Neural cell (in vitro differentiated cells): ENCODE measurements around the gene ZNF468. TPM values are rescaled to one million over a fixed set of nuclear protein-coding genes. Genes with fewer than 3 reads are reported as not detected.

ENCODE experiments used
- H2AFZ ChIP-seq: fragments of 200-600, 300-800 bp; sonication (generic), shearing (Covaris generic); 2 replicates; pipeline ENCODE4 v1.6.0; 2014; ENCODE audit warnings: low read depth, mild to moderate bottlenecking, antibody characterized with exemption, low read length, moderate library complexity
- H3F3A ChIP-seq: fragments of 200-600 bp; shearing (Covaris generic); 2 replicates; pipeline ENCODE4 v1.6.1; 2016; ENCODE audit warnings: mild to moderate bottlenecking, moderate library complexity, mixed read lengths, antibody characterized with exemption, low read length; ENCODE audit not compliant: insufficient read depth, poor library complexity, severe bottlenecking
- H3K27ac ChIP-seq: fragments of 200-600, 300-800 bp; sonication (generic), shearing (Covaris generic); 2 replicates; pipeline ENCODE4 v1.5.1; 2014; ENCODE audit warnings: mild to moderate bottlenecking, low read length, moderate library complexity
- H3K27me3 ChIP-seq: fragments of 300-800, 200-600 bp; sonication (generic), shearing (Covaris generic); 2 replicates; pipeline ENCODE4 v1.6.0; 2014; ENCODE audit warnings: mild to moderate bottlenecking, low read depth, low read length, moderate library complexity; ENCODE audit not compliant: insufficient read depth
- H3K36me3 ChIP-seq: fragments of 300-800, 200-600 bp; sonication (generic), shearing (Covaris generic); 2 replicates; pipeline ENCODE4 v1.5.1; 2014; ENCODE audit warnings: mild to moderate bottlenecking, antibody characterized with exemption, low read length, moderate library complexity; ENCODE audit not compliant: insufficient read depth
- H3K4me2 ChIP-seq: fragments of 300-800, 200-600 bp; sonication (generic), shearing (Covaris generic); 2 replicates; pipeline ENCODE4 v1.6.0; 2014; ENCODE audit warnings: mild to moderate bottlenecking, low read length
- H3K4me3 ChIP-seq: fragments of 300-800, 200-600 bp; sonication (generic), shearing (Covaris generic); 2 replicates; pipeline ENCODE4 v1.5.1; 2014; ENCODE audit warnings: mild to moderate bottlenecking, low read length, moderate library complexity
- H3K79me2 ChIP-seq: fragments of 200-600 bp; shearing (Covaris generic); replicated peaks from 2 replicates; pipeline ENCODE4 v1.6.0; 2014; ENCODE audit warnings: mild to moderate bottlenecking, low read length, moderate library complexity; ENCODE audit not compliant: insufficient read depth
- H3K9ac ChIP-seq: fragments of 300-800, 200-600 bp; sonication (generic), shearing (Covaris generic); 2 replicates; pipeline ENCODE4 v1.6.1; 2016; ENCODE audit warnings: mild to moderate bottlenecking, low read length, mixed read lengths
- H3K9me2 ChIP-seq: fragments of 200-600 bp; shearing (Covaris generic); 2 replicates; pipeline ENCODE4 v1.6.1; 2016; ENCODE audit warnings: mild to moderate bottlenecking, low read length, mixed read lengths; ENCODE audit not compliant: insufficient read depth
- H3K9me3 ChIP-seq: fragments of 200-600, 300-800 bp; sonication (generic), shearing (Covaris generic); 2 replicates; pipeline ENCODE4 v1.6.1; 2016; ENCODE audit warnings: mild to moderate bottlenecking, mixed run types, low read length, moderate library complexity, mixed read lengths
- H4K20me1 ChIP-seq: fragments of 200-600 bp; shearing (Covaris generic); 2 replicates; pipeline ENCODE4 v1.6.1; 2016; ENCODE audit warnings: mild to moderate bottlenecking, mixed run types; ENCODE audit not compliant: insufficient read depth
- EP300 ChIP-seq: fragments of 450-650 bp; conservative IDR thresholded peaks from 2 replicates; pipeline ENCODE4 v1.6.1; 2014; ENCODE audit warnings: antibody characterized with exemption, mild to moderate bottlenecking, moderate library complexity; ENCODE audit not compliant: poor library complexity, severe bottlenecking
- EZH2 ChIP-seq: fragments of 200-600, 300-800 bp; shearing (Covaris generic), sonication (generic); IDR thresholded peaks from 2 replicates; pipeline ENCODE4 v1.6.1; 2014; ENCODE audit warnings: antibody characterized with exemption, low read length, borderline replicate concordance, mild to moderate bottlenecking; ENCODE audit not compliant: insufficient read depth, poor library complexity, severe bottlenecking
- MXI1 ChIP-seq: fragments of 450-650 bp; conservative IDR thresholded peaks from 2 replicates; pipeline ENCODE4 v1.6.1; 2014; ENCODE audit warnings: antibody characterized with exemption, mild to moderate bottlenecking; ENCODE audit not compliant: poor library complexity, severe bottlenecking
- POLR2AphosphoS5 ChIP-seq: IDR thresholded peaks from 2 replicates; pipeline ENCODE4 v1.6.1; 2012
- RAD21 ChIP-seq: fragments of 450-650 bp; conservative IDR thresholded peaks from 2 replicates; pipeline ENCODE4 v1.6.1; 2014; ENCODE audit warnings: antibody characterized with exemption, mild to moderate bottlenecking, moderate library complexity
- REST ChIP-seq: IDR thresholded peaks from 2 replicates; pipeline ENCODE4 v1.6.1; 2012; ENCODE audit warnings: borderline replicate concordance
- SMC3 ChIP-seq: fragments of 450-650 bp; conservative IDR thresholded peaks from 2 replicates; pipeline ENCODE4 v1.6.1; 2014; ENCODE audit warnings: antibody characterized with exemption, mild to moderate bottlenecking, moderate library complexity; ENCODE audit not compliant: poor library complexity
- TAF1 ChIP-seq: IDR thresholded peaks from 2 replicates; pipeline ENCODE4 v1.6.1; 2012; ENCODE audit warnings: low read depth
- polyA plus RNA-seq: library from polyadenylated mRNA; depleted of rRNA; stranded (reverse); fragments of >200 nt; gene quantifications from 2 replicates; pipeline ENCODE4 v1.2.3, GENCODE V29; 2014
- TF ChIP-seq, protein P1 (sequence below): fragments of 450-650 bp; IDR thresholded peaks from 2 replicates; pipeline ENCODE4 v1.5.1; 2014; ENCODE audit warnings: antibody characterized with exemption, mild to moderate bottlenecking, moderate library complexity; ENCODE audit not compliant: poor library complexity, severe bottlenecking

ZNF468 gene
- polyA plus RNA-seq, 1 donor from 2014 or later = 34.5 TPM

DNA sequence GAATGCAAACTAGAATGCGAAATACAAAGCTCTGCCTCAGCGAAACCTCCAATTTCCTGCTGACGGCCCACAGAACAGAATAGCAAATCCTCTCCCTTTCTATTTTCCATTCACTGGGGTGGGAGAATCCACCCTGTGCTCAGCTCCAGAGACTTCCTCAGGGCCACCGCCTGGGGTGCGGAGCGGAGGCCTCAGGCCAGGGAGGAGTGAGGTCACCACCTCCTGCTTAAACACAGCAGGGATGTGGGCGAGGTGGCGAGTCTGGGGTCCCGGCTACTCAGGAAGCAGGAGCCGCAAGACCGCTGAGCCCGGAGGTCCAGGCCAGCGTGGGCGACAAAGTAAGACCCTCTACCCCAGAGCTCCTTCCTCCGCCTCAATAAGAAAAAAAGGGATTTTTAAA is 40.7 kb upstream of the ZNF468 start:
- peak overlapping the region; percentile 95 for H3K4me3 ChIP-seq
- no peaks in the 10 kb centered on the region for H3K27me3 ChIP-seq
- H3K79me2 ChIP-seq = peaks cover 6% of the 10 kb centered on the region
- H3K9me2 ChIP-seq = no peaks in the 10 kb centered on the region
- peak overlapping the region; percentile 94 for H2AFZ ChIP-seq
- peak overlapping the region; percentile 76 for H3K27ac ChIP-seq
- peak overlapping the region; percentile 74 for H3K9ac ChIP-seq
- H3K4me2 ChIP-seq = peak overlapping the region; percentile 34
- H4K20me1 ChIP-seq = no peaks in the 10 kb centered on the region
- H3K36me3 ChIP-seq = no peaks in the 10 kb centered on the region
- no peaks in the 10 kb centered on the region for H3K9me3 ChIP-seq
- TF ChIP-seq RAD21 (no peak), POLR2AphosphoS5 (no peak), REST (no peak), MXI1 (no peak), SMC3 (no peak), TAF1 (no peak), EP300 (no peak), EZH2 (no peak)
- TF ChIP-seq, protein P1, sequence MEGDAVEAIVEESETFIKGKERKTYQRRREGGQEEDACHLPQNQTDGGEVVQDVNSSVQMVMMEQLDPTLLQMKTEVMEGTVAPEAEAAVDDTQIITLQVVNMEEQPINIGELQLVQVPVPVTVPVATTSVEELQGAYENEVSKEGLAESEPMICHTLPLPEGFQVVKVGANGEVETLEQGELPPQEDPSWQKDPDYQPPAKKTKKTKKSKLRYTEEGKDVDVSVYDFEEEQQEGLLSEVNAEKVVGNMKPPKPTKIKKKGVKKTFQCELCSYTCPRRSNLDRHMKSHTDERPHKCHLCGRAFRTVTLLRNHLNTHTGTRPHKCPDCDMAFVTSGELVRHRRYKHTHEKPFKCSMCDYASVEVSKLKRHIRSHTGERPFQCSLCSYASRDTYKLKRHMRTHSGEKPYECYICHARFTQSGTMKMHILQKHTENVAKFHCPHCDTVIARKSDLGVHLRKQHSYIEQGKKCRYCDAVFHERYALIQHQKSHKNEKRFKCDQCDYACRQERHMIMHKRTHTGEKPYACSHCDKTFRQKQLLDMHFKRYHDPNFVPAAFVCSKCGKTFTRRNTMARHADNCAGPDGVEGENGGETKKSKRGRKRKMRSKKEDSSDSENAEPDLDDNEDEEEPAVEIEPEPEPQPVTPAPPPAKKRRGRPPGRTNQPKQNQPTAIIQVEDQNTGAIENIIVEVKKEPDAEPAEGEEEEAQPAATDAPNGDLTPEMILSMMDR = no peak
- H3F3A ChIP-seq = no peaks in the 10 kb centered on the region

DNA sequence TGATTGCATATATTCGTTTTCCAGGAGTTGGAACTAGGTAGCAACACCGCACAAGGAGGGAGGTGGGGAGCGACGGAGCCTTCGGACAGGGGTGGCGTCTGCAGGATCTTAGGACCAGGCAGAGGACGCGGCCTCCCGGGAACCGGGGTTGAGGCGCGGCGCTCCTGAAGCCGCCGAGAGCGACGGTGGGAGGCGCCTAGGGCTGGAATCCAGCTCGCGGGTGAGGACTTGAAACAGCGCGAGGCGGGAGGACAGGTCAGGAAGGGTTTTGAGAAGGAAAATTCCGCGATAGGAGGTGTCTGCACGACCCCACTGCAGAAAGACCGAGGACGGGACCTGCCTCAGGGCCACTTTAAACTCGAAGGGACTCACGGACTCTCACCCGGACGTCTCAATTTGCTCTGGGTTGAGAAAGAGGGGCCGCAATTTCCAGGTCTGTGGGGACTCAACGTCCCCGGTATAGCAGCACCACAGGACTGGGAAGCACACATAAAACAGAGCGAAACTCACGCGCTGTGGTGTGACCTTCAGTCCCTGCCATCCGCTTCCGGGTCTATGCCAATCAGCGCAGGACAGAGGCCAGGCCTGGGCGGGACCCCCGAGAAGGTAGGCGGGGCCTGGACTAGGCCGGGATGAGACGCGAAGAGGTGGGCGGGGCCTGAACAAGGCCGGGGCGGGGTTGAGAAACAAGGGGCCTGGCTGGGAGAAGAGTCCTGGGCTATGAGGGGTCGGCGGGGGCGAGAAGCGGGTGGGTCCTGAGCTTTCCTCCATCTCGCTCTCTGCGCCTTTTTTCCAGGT is 39.9 kb upstream of the ZNF468 start, which contains the start of gene ZNF320:
Gene ZNF320, minus strand, starts transcription at position 498 of the 798 bp plus-strand sequence. CDS start 7,380 bp downstream, outside the sequence.
- Histone ChIP-seq H3K27ac (peak within 1 kb of the TSS; percentile 76), H3K27me3 (no peaks in the 10 kb centered on the region), H3K9me2 (no peaks in the 10 kb centered on the region), H4K20me1 (no peaks in the 10 kb centered on the region), H3K36me3 (no peaks in the 10 kb centered on the region), H3K4me2 (peak within 1 kb of the TSS; percentile 65), H3K9me3 (no peaks in the 10 kb centered on the region), H3K9ac (peak within 1 kb of the TSS; percentile 74), H3K4me3 (peak within 1 kb of the TSS; percentile 95), H2AFZ (peak within 1 kb of the TSS; percentile 98), H3F3A (no peaks in the 10 kb centered on the region), H3K79me2 (peaks cover 6% of the 10 kb centered on the region)
- TF ChIP-seq REST (peak; percentile 49), EP300 (peak; percentile 16), TAF1 (no peak), EZH2 (no peak), RAD21 (no peak), POLR2AphosphoS5 (peak; percentile 84), MXI1 (peak; percentile 85), SMC3 (peak; percentile 35)
- TF ChIP-seq, protein P1 = no peak
